Parathyroid adenoma (tissue), 2 donors: ENCODE data around the gene DLL1.

Experiments used
- H2AFZ ChIP-seq: fragments of 300-600 bp; sonication (generic); one replicate; pipeline ENCODE4 v1.7.0; 2017; ENCODE audit warnings: antibody characterized with exemption, mild to moderate bottlenecking
- H3K27ac ChIP-seq: fragments of 300-600 bp; sonication (generic); one replicate; pipeline ENCODE4 v1.7.0; 2017
- H3K27me3 ChIP-seq: fragments of 300-600 bp; sonication (generic); one replicate; pipeline ENCODE4 v1.7.0; 2017; ENCODE audit warnings: low read length; ENCODE audit not compliant: control insufficient read depth, insufficient read depth
- H3K36me3 ChIP-seq: fragments of 300-600 bp; sonication (generic); one replicate; pipeline ENCODE4 v1.7.0; 2017; ENCODE audit warnings: low read length; ENCODE audit not compliant: control insufficient read depth, insufficient read depth
- H3K4me1 ChIP-seq: fragments of 300-600 bp; sonication (generic); one replicate; pipeline ENCODE4 v1.7.0; 2017; ENCODE audit warnings: control low read depth
- H3K4me2 ChIP-seq: fragments of 300-600 bp; sonication (generic); one replicate; pipeline ENCODE4 v1.7.0; 2017; ENCODE audit warnings: low read length
- H3K4me3 ChIP-seq: fragments of 300-600 bp; sonication (generic); one replicate; pipeline ENCODE4 v1.7.0; 2017; ENCODE audit warnings: low read depth, low read length
- H3K79me2 ChIP-seq: fragments of 300-600 bp; sonication (generic); one replicate; pipeline ENCODE4 v1.7.0; 2017; ENCODE audit warnings: control low read depth
- H3K9ac ChIP-seq: fragments of 300-600 bp; sonication (generic); one replicate; pipeline ENCODE4 v1.7.0; 2017; ENCODE audit warnings: mild to moderate bottlenecking
- H3K9me3 ChIP-seq: fragments of 300-600 bp; sonication (generic); one replicate; pipeline ENCODE4 v1.7.0; 2017; ENCODE audit warnings: low read length; ENCODE audit not compliant: control insufficient read depth
- CTCF ChIP-seq: fragments of 300-600 bp; sonication (generic); IDR thresholded peaks from one replicate; pipeline ENCODE4 v1.7.0; 2017; ENCODE audit warnings: antibody characterized with exemption, mild to moderate bottlenecking
- donor health status: primary hyperparathyroidism.

DLL1 gene

GRCh38 chr6:170254315-170255213 lies 36.3 kb downstream of the DLL1 start:
- no peak for TF ChIP-seq CTCF
- H3K4me3 ChIP-seq: no peak overlapping the region
- no peak overlapping the region for H3K9ac ChIP-seq
- no peaks in the 10 kb centered on the region for H3K36me3 ChIP-seq
- H3K9me3 ChIP-seq: no peaks in the 10 kb centered on the region
- H3K27ac ChIP-seq: no peak overlapping the region
- no peaks in the 10 kb centered on the region for H3K79me2 ChIP-seq
- no peaks in the 10 kb centered on the region for H3K27me3 ChIP-seq
- no peak overlapping the region for H3K4me2 ChIP-seq
- H3K4me1 ChIP-seq: no peaks in the 10 kb centered on the region
- H2AFZ ChIP-seq: no peak overlapping the region

GRCh38 chr6:170253910-170254269 lies 37.0 kb downstream of the DLL1 start:
- Histone ChIP-seq H2AFZ (no peak overlapping the region), H3K27me3 (no peaks in the 10 kb centered on the region), H3K9ac (no peak overlapping the region), H3K4me1 (no peaks in the 10 kb centered on the region), H3K9me3 (no peaks in the 10 kb centered on the region), H3K36me3 (no peaks in the 10 kb centered on the region), H3K79me2 (no peaks in the 10 kb centered on the region), H3K27ac (no peak overlapping the region), H3K4me3 (no peak overlapping the region), H3K4me2 (no peak overlapping the region)
- no peak for TF ChIP-seq CTCF

- Histone ChIP-seq H3K4me1 (no peaks in the 10 kb centered on the region), H3K9me3 (no peaks in the 10 kb centered on the region), H3K27me3 (no peaks in the 10 kb centered on the region), H3K36me3 (no peaks in the 10 kb centered on the region), H3K79me2 (no peaks in the 10 kb centered on the region), H3K4me2 (no peak overlapping the region), H2AFZ (no peak overlapping the region), H3K27ac (no peak overlapping the region), H3K4me3 (no peak overlapping the region), H3K9ac (no peak overlapping the region)
- no peak for TF ChIP-seq CTCF
These were observed 37.5 kb downstream of the DLL1 start for GRCh38 chr6:170253226-170253909.

- no peaks in the 10 kb centered on the region for H3K36me3 ChIP-seq
- no peak overlapping the region for H3K9ac ChIP-seq
- H3K4me3 ChIP-seq: no peak overlapping the region
- no peak overlapping the region for H2AFZ ChIP-seq
- no peaks in the 10 kb centered on the region for H3K9me3 ChIP-seq
- H3K27ac ChIP-seq: no peak overlapping the region
- H3K27me3 ChIP-seq: no peaks in the 10 kb centered on the region
- H3K79me2 ChIP-seq: no peaks in the 10 kb centered on the region
- TF ChIP-seq CTCF: no peak
- no peak overlapping the region for H3K4me2 ChIP-seq
- no peaks in the 10 kb centered on the region for H3K4me1 ChIP-seq
These were observed 38.9 kb downstream of the DLL1 start for GRCh38 chr6:170251776-170252571.
